Activated naive CD4-positive, alpha-beta T cell (primary cell): Measurements from ENCODE around the gene PSMD13.

Experiments
- DNase-seq, 4 experiments: peaks; one replicate each; lab custom pipeline; 2025; lab: John Stamatoyannopoulos, UW

PSMD13 gene

DNA sequence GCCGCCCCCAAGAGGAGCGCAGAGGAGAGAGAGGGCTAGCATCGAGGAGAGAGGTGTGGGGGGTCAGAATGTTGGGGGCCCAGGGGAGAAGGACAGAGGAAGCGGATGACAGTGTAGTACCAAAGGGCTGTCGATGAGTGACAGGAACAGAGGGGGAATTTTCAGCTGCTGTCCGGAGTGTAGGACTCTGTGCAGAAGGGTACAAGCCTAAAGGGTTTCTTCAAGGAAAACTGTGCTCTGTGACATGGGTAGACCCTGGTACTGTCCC lies 36.1 kb downstream of the PSMD13 start:
- no peak for DNase-seq

DNA sequence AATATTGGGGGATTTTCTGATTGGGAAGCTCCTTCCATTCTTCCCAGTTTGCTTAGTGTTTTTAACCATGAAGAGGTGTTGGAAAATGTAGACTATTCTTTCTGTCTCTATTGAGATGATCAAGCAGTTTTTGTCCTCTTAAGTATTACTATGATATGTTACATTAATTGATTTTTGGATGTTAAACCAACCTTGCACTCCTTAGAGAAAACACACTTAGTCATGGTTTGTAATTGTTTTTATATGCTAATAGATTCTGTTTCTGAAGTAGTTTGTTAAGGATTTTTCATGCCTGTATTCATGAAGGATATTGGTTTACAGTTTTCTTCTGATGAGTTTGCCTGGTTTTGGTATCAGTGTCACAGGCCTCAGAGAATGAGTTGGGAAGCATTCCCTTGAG lies 39.4 kb downstream of the PSMD13 start:
- DNase-seq = no peak

DNA sequence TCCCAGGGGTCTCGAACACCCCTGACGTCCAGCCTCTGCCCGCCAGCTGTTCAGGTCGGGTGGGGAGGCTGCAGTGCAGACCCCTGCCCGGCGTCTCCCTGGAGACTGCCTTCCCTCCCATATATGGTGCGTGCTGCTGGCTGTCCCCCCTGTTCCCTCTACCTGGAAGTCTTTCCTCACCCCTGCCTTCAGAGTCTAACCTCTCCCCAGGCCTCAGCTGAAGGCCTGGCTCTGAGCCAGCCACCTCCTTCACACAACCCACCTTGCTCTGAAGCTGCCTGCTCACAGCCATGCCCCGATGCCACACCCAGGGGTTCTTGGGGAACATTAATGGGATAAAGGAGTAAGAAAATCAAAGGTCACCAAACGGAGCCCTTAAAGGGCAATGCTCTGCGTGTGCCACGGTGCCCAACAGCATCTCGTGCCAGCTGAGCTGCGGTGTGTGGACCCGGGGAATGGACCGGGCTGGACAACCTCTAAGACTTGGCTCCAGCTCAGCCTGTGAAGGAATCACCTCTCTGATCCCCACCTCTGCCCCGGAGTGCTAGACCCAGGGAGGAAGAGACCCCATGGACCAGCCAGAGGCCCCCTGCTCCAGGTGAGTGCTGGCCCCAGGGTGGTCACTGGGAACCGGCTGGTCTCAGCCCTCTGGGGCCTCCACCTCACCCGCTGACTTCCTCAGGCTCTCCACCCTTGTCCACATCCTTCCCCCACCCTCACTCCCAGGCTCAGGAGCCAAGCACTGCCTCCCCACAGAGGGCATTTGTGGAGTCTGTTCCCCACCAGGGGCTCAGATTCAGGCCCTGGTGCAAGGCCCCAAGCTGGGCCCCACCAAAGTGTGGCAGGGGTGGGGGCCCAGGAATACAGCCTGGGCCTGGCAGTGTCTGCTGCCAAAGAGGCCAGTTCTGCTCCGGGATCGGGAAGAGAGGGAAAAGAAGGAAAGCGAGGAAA lies 41.5 kb downstream of the PSMD13 start, which contains the start of gene NLRP6:
Gene NLRP6 (plus strand): TSS at position 407 of the 951 bp plus-strand sequence. CDS start 163 bp downstream, at position 570.
- DNase-seq = no peak

DNA sequence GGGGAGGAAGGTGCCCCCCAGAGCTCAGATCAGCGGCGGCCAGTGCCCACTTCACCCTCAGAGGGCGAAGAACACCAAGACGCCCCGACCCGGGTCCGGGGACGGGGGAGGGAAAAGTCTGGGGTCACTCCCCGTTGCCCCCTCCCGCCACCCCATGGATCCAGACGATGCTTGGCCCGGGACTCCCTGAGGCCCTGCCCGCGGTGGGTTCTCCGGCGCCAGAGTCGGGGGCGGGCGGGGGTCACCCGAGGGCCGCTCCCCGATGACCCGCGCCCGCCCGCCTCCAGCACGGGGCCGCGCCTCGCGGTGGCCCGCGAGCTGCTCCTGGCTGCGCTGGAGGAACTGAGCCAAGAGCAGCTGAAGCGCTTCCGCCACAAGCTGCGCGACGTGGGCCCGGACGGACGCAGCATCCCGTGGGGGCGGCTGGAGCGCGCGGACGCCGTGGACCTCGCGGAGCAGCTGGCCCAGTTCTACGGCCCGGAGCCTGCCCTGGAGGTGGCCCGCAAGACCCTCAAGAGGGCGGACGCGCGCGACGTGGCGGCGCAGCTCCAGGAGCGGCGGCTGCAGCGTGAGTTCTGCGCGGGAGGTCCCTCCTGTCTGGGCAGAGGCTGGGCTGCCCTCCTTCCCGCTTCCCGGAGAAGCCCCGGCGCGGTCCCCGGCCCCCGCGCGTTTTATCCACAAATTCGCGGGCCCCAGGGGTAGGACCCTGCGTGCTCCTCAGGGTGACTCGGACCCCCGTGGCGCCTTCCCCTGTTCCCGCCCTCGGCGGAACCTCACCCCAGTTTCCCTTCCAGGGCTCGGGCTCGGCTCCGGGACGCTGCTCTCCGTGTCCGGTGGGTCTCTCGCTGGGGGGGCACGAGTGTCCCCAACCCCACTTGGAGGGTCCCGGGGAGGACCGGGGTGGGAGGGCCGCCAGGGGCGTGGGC lies 42.5 kb downstream of the PSMD13 start:
- DNase-seq = no peak

DNA sequence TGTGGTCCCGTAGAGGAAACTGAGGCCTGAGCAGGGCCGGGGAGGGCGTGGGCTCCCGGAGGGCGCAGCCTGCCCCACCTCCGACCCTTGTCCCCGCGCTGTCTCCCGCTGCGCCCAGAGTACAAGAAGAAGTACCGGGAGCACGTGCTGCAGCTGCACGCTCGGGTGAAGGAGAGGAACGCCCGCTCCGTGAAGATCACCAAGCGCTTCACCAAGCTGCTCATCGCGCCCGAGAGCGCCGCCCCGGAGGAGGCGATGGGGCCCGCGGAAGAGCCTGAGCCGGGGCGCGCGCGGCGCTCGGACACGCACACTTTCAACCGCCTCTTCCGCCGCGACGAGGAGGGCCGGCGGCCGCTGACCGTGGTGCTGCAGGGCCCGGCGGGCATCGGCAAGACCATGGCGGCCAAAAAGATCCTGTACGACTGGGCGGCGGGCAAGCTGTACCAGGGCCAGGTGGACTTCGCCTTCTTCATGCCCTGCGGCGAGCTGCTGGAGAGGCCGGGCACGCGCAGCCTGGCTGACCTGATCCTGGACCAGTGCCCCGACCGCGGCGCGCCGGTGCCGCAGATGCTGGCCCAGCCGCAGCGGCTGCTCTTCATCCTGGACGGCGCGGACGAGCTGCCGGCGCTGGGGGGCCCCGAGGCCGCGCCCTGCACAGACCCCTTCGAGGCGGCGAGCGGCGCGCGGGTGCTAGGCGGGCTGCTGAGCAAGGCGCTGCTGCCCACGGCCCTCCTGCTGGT lies 43.4 kb downstream of the PSMD13 start:
- DNase-seq = peak in 1 of 4 experiments; percentile 44

DNA sequence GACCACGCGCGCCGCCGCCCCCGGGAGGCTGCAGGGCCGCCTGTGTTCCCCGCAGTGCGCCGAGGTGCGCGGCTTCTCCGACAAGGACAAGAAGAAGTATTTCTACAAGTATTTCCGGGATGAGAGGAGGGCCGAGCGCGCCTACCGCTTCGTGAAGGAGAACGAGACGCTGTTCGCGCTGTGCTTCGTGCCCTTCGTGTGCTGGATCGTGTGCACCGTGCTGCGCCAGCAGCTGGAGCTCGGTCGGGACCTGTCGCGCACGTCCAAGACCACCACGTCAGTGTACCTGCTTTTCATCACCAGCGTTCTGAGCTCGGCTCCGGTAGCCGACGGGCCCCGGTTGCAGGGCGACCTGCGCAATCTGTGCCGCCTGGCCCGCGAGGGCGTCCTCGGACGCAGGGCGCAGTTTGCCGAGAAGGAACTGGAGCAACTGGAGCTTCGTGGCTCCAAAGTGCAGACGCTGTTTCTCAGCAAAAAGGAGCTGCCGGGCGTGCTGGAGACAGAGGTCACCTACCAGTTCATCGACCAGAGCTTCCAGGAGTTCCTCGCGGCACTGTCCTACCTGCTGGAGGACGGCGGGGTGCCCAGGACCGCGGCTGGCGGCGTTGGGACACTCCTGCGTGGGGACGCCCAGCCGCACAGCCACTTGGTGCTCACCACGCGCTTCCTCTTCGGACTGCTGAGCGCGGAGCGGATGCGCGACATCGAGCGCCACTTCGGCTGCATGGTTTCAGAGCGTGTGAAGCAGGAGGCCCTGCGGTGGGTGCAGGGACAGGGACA lies 44.1 kb downstream of the PSMD13 start:
- DNase-seq = peak in 1 of 4 experiments; percentile 41

DNA sequence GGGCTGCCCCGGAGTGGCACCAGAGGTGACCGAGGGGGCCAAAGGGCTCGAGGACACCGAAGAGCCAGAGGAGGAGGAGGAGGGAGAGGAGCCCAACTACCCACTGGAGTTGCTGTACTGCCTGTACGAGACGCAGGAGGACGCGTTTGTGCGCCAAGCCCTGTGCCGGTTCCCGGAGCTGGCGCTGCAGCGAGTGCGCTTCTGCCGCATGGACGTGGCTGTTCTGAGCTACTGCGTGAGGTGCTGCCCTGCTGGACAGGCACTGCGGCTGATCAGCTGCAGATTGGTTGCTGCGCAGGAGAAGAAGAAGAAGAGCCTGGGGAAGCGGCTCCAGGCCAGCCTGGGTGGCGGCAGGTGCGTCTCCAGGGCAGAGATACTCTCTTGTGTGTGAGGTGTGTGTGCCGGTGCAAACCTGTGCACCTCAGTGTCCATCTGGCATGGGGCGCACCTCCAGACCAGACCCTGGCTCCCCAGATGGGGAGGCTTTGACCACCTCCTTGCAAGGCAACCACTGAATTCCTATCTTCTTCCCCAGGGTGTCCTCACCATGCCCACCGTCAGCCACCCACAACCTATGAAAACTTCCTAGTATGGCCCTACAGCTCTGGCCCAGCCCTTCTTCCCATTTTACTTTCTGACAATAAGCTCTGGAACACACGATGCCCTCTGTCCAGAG lies 44.8 kb downstream of the PSMD13 start:
- DNase-seq = no peak

DNA sequence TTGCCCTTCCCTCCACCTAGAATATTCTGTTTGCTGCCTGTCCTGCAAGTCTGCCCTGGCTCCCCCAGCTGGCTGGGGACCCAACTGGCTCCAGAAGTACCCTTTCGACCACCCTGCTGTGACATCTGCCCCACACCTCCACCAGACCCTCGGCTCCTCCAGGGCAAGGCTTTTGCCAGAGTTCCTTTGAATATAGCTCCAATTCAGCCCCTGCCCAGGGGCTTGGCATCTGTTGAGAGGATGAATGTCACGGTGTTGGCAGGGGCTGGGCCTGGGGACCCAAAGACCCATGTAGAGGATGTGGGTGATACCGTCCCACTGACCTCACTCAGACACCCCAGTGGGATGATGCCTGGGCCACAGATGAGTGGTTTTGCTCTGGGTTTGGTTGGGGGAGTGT lies 45.4 kb downstream of the PSMD13 start:
- DNase-seq = no peak

DNA sequence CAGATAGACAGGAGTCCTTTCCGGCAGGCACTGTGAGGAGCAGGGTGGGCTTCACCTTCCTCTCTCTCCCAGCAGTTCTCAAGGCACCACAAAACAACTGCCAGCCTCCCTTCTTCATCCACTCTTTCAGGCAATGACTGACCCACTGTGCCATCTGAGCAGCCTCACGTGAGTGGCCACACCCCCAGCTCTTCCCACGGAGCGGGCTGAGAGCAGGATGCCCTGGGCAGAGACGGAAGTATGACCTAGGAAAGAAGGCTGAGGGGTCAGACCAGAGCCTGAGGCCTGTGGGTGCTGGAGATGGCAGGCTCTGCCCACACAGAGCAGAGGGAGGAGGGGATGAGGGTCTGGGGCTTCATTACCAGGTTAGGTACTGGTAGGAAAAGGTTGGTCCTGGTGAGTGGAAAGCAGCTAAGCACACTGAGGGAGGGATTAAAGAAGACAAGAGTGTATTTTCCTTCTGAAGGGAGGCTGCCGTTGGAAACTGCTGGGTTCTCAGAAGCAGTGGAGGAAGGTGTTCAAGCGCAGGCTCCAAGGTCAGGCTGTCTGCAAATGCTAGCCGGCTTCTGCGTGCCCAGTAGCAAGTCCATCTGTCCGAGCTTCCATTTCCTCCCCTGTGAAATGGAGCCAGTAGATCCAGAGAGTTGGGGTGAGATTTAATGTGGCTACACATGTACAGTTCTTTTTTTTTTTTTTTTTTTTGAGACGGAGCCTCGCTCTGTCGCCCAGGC lies 46.0 kb downstream of the PSMD13 start:
- DNase-seq = no peak

DNA sequence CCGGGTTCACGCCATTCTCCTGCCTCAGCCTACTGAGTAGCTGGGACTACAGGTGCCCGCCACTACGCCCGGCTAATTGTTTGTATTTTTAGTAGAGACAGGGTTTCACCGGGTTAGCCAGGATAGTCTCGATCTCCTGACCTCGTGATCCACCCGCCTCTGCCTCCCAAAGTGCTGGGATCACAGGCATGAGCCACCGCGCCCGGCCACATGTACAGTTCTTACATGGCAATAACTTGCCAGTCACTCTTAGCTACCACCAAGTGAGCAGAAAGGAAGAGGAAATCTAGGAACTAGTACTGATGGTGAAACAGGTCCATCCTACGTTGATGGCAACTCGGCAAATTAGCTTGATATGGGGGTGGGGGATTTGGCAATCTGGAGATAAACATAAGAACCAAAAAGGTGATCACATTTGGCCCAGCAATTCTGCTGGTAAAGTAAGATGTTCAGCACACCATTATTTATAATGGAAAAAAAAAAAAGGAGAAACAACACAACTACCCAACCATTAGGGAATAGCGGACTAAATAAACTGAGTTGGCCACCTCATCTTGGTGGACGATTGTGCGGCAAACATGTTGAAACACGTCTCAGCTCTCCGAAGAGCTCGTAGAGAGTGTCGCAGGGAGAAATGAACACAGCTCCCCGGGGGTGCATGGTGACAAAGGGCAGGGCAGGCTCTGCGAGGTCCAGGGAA lies 46.8 kb downstream of the PSMD13 start:
- no peak for DNase-seq

DNA sequence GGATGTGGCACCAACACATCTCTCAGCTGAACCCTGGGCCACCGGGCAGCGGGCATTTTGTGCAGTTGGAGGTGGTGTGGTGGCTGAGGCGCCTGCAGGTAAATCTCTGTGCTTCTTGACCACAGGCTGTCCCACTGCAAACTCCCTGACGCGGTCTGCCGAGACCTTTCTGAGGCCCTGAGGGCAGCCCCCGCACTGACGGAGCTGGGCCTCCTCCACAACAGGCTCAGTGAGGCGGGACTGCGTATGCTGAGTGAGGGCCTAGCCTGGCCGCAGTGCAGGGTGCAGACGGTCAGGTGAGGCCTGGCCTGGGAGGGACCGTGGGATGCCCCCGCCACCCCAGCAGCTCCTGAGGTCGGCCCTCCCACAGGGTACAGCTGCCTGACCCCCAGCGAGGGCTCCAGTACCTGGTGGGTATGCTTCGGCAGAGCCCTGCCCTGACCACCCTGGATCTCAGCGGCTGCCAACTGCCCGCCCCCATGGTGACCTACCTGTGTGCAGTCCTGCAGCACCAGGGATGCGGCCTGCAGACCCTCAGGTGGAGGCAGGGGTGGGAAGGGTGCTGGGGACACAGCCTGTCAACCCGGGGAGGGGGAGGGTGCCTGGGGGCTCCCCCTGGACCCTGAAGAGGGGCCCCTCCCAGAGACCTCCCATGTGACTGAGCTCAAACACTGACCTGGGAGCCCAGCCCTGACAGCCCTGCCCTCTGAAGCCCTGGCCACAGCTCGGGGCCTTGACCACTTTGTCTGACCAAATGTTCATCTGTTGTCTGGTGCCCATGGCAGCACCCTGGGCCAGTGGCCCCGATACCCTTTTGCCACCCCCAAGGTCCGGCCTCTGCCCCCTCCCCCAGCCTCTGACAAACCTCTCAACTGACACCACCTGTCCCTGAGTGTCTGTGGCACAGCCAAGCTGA lies 47.6 kb downstream of the PSMD13 start:
- no peak for DNase-seq

DNA sequence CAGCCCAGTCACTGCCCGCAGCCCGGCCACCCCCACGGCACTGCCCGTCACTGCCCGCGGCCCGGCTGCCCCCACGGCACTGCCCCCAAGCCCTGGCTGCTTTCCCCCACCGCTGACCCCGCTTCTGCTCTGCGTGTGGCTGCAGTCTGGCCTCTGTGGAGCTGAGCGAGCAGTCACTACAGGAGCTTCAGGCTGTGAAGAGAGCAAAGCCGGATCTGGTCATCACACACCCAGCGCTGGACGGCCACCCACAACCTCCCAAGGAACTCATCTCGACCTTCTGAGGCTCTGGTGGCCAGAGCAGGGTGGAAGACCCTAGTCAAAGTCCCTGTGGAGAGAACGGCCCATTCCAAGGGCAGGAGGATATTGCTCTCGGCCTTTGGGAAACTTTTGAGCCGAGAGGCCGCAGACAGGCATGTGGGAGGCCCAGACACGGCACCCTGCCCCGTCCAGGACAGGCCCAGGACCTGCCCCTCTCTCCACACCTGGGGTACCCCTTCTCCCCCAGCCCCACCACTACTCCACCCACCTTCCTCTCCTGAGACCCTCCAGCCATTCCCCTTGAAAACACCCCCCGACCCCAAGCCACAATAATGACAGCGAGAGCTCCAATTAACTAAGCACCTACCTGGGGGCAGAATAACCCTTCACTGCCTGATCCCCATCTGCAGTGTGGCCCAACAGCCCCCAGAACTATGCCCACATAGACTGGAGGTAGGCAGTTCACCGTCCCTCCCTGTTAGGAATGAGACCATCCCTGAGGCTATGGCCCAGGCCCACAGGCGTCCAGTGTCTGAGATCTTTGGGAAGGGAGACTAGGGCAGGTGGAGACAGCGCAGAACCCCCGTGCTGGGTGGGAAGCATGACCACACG lies 48.5 kb downstream of the PSMD13 start:
- DNase-seq = no peak

DNA sequence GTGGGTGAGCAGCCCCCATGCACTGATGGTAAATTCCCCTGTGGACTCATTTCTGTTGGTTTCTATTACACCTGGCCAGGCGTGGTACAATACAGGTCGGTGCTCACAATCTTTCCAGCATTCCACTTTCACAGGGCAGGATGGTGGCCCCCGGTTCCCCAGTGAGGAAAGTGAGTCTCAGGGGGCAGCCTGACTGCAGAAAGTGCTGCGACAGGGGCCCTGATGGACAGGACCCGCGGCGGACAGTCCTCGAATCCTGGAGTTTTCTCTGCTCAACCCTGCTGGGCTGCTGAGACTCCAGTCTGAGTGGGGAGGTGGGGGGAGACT lies 49.1 kb downstream of the PSMD13 start:
- no peak for DNase-seq

DNA sequence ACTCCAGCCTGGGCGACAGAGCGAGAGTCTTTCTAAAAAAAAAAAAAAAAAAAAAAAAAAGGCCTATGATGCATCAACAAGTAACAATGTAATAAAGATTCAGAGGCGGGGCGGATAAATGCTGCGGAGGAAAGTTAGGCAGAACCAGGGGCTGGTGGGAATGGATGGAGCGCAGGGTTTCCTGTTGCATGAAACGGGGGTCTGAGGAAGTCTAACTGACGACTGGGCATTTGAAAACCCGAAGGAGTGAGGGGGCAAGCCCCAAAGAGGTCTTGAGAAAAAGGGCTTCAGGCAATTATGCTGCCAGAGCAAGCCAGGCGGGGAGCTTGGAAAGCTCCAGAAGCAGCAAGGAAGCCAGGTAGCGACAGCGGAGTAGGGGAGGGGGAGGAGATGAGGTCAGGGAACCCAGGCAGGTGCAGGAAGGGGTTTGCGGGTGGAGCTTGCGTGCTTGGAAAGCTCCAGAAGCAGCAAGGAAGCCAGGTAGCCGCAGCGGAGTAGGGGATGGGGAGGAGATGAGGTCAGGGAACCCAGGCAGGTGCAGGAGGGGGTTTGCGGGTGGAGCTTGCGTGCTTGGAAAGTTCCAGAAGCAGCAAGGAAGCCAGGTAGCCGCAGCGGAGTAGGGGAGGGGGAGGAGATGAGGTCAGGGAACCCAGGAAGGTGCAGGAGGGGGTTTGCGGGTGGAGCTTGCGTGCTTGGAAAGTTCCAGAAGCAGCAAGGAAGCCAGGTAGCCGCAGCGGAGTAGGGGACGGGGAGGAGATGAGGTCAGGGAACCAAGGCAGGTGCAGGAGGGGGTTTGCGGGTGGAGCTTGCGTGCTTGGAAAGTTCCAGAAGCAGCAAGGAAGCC lies 50.4 kb downstream of the PSMD13 start:
- DNase-seq = peak in 1 of 4 experiments; percentile 50

DNA sequence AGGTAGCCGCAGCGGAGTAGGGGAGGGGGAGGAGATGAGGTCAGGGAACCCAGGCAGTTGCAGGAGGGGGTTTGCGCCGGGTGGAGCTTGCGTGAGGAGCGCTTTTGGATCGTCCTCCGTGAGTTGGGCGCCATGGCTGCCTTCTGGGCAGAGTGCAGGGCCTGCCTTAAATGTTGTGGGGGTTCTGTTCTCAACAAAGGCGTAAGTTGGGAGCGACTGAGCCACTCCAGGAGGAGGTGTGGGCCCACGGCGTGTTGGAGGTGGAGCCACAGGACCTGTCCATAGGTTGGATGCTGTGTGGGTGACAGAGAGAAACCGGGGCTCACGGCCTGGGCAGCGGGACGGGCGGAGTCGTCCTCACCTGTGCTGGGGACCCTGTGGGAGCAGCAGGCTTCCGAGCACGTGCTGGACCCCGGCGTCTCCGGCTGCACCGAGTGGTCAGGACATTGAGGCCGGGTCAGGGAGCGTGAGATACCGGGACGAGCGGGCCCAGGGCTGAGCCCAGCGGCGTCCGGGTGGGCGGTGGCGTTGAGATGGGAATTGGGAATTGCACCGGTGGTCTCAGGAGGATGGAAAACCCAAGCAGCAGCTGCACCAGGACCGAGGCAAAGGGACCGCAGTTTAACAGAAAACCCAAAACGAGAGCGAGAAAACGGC lies 51.2 kb downstream of the PSMD13 start:
- DNase-seq = peak in 1 of 4 experiments; percentile 50
